HCT116 (cell line): Measurements from ENCODE around the gene KIF18A.

ENCODE experiments used
- SP1 ChIP-seq: IDR thresholded peaks from 2 replicates; pipeline ENCODE4 v1.6.1; 2012; ENCODE audit warnings: low read depth
- YY1 ChIP-seq: IDR thresholded peaks from 2 replicates; pipeline ENCODE4 v1.6.1; 2011; ENCODE audit warnings: low read length, low read depth, moderate library complexity, mild to moderate bottlenecking; ENCODE audit not compliant: insufficient replicate concordance; ENCODE audit errors: extremely low read depth

DNA sequence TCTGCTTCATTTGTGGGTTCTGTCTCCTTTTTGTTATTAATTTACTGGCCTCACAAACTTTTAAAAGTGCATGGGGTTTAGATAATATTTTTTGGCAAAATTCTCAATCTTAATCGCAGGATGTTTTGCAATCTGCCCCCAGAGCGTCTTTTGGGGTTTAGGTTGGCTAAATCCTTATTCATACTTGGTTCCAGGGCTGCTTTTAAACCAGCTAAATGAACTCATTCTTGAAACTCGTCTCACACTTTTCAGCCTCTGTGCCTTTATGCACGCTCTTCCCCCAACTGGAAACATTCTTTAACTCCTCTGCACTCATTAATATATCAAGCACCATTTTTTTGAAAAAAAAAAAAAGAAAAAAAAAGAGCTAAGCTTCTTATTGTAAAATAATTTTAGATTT lies 131.7 kb downstream of the KIF18A start:
- TF ChIP-seq SP1 (no peak), YY1 (no peak)
